ENCODE data around the gene AK5.

GRCh38 chr1:77267035-77267434, 14.8 kb upstream of the AK5 start:
- no peak for TF ChIP-seq POLR2A (IDR thresholded peaks at IDR 0.05)
- no peak for TF ChIP-seq POLR2AphosphoS5 (IDR thresholded peaks at IDR 0.05)
- TF ChIP-seq, protein P1, sequence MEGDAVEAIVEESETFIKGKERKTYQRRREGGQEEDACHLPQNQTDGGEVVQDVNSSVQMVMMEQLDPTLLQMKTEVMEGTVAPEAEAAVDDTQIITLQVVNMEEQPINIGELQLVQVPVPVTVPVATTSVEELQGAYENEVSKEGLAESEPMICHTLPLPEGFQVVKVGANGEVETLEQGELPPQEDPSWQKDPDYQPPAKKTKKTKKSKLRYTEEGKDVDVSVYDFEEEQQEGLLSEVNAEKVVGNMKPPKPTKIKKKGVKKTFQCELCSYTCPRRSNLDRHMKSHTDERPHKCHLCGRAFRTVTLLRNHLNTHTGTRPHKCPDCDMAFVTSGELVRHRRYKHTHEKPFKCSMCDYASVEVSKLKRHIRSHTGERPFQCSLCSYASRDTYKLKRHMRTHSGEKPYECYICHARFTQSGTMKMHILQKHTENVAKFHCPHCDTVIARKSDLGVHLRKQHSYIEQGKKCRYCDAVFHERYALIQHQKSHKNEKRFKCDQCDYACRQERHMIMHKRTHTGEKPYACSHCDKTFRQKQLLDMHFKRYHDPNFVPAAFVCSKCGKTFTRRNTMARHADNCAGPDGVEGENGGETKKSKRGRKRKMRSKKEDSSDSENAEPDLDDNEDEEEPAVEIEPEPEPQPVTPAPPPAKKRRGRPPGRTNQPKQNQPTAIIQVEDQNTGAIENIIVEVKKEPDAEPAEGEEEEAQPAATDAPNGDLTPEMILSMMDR (IDR thresholded peaks at IDR 0.05), result no peak
- no peak for TF ChIP-seq EP300 (IDR thresholded peaks at IDR 0.05)

Data from suprapubic skin (tissue), 4 donors.